NCI-H1105 treated with DMSO at 0.1 percent for 48 hours (cell line): Measurements from ENCODE around the gene MTG1.
"Not testable (repeated sequence)": the region's sequence is repeated elsewhere in the genome, so short reads cannot be mapped to it uniquely, and the experiment has no call there.

Experiments used
- DNase-seq: peaks from one replicate; lab custom pipeline; 2025; lab: John Stamatoyannopoulos, UW

Gene MTG1

DNA sequence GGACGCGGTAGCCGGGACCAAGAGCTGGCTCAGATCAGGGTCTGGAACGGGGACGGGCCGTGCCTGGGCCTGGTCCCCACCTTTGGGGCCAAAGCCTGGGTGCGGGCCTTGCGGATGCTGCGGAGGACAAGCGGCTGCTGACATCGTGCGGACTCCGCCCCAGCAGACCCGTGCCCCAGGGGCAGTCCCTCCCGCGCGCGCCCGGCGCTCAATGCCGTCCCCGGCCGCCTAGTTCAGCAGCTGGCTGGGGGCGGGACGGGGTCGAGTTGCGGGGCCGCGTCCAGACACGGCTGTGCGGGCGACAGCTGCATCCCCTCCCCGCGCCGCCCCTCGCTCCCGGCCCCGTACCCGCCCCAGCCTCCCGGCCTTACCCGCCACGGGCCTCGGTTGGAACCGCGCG lies 30.1 kb downstream of the MTG1 start:
- DNase-seq: not testable (repeated sequence)

- DNase-seq: not testable (repeated sequence)
Observed at GRCh38 chr10:133424601-133425000, 30.6 kb downstream of the MTG1 start, which contains the start of gene SPRN. Gene SPRN (minus strand): TSS chr10:133424625. CDS start chr10:133423681, 944 bp downstream.

DNA sequence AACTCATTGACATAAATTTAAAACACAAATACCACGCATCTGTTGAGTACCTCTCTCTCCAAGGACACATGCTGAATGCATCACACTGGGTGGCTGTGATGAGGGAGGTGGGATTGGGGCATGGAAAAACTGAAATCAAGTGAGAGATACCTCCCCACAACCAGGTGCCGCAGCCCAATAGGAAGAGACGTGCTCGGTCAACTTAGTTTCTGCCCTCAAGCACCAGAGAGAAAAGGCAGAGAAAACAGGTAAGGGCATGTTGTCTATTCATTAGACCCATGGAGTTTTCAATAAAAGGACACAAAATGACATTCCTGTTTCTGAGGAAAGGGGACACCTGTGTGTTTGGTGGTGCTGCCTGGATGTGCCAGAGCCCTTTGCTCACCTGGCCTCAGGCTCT lies 35.6 kb downstream of the MTG1 start:
- not testable (repeated sequence) for DNase-seq

GRCh38 chr10:133431888-133432613 lies 38.1 kb downstream of the MTG1 start:
- DNase-seq: not testable (repeated sequence)

DNA sequence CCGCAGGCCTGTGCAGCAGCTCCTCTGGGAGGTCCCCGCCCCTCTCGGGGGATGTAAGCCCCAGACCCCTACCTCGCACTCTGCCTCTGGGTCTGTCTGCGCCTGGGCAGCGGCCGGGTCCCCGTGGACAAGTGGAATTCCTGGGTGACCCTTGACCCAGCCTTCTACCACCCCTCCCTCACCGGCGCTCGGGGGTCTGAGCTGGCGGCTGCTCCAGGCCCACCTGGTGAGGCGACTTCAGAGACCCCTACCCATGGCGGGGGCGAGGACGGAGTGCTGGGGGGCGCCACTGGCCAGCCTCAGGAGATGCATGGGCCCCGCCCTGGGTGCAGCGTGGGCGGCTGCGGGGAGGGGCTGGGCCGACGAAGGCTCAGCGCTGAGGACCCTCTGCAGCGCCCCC lies 38.8 kb downstream of the MTG1 start:
- not testable (repeated sequence) for DNase-seq

- DNase-seq: no peak
Observed at GRCh38 chr10:133438711-133439273, 44.8 kb downstream of the MTG1 start.

- DNase-seq: no peak
Observed at GRCh38 chr10:133439517-133440461, 45.8 kb downstream of the MTG1 start.

GRCh38 chr10:133440633-133441285 lies 46.8 kb downstream of the MTG1 start:
- DNase-seq: no peak

GRCh38 chr10:133441356-133441755 lies 47.4 kb downstream of the MTG1 start:
- DNase-seq: not testable (repeated sequence)

DNA sequence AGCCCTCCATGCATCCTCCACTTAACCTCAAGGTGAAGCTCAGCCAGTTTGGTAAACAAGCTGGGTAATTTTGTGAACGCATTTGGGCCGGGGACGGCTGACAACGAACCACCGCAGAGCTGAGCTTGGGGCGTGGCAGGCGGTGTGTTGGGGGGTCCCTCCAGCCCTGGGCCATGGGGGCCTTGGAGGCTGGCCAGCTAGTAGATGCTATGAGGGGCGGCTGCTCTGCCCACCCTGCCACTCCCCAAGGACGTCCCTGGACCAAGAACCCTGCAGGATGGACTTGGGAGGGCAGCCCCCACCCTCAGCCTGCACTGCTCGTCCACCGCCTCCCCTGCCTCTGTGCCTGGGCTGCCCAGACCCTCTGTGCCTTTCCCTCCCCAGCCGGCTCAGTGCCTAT lies 47.8 kb downstream of the MTG1 start:
- no peak for DNase-seq

- DNase-seq: no peak
Observed at GRCh38 chr10:133442191-133442966, 48.4 kb downstream of the MTG1 start.

DNA sequence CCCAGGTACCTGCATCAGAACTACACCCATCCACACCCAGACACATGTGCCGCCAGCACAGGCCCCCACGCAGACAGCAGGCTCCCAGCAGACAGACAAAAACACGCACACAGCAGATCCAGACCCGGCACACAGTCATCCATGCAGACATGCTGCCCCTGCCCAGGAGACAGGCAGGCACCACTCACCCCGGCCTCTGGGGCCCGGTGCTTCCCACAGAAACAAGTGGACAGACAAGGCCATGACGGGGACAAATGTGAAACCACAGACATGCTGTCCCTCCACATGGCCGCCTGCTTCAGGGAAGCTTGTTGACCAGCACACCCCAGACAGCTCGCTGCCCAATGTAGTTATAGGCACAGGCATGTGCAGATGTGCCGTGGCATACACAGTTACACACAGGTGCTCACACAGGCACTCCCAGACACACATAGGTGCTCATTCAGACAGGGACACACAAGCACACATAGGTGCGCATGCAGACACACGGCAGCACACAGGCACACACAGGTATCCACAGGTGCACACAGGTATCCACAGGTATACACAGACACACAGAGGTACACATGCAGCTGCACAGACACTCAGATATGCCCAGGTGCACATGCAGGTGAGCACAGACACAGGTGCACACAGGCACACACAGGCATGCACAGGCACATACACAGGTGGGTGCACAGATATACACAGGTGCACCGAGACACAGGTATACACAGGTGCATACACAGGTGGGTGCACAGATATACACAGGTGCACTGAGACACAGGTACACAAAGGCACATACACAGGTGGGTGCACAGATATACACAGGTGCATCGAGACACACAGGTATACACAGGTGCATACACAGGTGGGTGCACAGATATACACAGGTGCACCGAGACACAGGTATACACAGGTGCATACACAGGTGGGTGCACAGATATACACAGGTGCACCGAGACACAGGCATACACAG lies 49.3 kb downstream of the MTG1 start:
- DNase-seq: no peak

DNA sequence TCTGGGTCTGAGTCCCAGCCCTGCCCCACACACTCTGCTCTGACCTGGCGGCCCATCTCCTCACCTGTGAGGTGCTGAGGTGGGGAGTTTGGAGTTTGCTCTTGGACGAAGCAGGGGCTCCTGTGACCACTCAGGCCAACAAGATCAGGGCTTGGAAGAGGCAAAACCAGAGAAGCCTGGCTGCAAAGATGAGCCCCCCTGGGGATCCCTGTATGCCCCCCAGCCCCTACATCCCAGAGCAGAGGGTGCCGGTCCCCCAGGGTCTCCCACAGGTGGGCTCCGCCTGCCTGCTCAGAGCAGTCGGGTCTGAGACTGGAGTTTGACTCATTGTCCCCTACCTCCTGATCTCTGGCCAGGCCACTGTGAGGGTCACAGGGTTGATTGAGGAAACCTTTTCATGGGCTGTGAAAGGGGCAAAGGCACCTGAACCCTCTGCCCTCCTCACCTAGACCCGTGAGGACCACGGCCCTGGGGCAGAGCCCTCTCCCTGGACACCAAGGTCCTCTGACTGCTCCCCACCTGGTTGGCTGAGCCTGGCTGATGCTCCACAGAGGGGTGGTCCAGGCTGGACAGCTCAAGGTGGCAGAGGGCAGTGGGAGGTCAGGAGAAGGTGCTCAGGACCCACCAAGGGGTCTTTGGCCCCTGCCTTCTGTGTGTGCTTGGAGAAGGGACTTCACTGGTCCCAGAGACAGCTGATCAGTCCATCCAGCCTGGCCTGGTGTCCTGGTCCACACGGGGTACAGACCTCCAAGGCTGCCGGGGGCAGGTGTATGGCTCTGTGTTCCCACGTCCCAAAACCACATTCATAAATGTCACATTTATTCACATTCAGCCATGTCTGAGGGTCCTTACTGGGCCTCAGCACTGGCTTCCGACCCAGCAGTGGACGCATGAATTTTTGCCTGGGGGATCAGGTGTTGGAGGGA lies 50.6 kb downstream of the MTG1 start:
- no peak for DNase-seq

DNA sequence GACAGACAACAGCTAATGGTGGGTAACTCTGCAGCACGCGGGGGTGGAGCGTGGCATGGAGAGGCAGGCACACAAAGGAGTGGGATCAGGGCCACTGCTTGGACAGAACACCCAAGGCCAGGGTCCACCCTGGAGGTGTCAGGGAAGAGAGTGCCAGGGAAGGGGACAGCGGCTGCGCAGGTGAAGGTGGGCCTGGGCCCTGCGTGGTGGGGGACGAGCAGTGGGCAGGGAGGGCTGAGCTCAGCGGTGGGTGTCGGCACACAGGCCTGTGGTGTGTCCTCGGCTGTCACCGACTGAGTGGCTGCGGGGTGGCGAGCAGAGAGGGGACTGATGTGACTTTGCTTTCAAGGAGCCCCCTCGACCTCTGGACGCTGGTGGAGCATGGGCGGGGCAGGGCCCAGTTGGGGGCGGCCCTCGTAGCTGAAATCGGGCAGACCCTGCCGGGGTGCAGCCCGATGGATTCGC lies 51.3 kb downstream of the MTG1 start:
- DNase-seq: no peak

- DNase-seq: no peak
Observed at GRCh38 chr10:133445751-133446708, 52.1 kb downstream of the MTG1 start.

- DNase-seq: no peak
Observed at GRCh38 chr10:133446979-133447378, 53.0 kb downstream of the MTG1 start.

DNA sequence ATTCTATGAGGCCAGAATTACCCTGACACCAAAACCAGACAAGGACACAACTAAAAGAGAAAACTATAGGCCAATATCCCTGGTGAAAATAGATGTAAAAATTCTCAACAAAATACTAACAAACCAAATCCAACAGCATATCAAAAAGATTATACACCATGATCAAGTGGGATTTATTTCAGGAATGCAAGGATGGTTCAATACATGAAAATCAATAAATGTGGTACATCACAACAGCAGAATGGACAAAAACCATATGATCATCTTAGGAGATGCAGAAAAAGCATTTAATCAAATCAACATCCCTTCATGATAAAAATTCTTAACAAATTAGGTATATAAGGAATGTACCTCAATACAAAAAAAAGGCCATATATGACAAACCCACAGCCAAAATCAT lies 54.2 kb downstream of the MTG1 start:
- no peak for DNase-seq

DNA sequence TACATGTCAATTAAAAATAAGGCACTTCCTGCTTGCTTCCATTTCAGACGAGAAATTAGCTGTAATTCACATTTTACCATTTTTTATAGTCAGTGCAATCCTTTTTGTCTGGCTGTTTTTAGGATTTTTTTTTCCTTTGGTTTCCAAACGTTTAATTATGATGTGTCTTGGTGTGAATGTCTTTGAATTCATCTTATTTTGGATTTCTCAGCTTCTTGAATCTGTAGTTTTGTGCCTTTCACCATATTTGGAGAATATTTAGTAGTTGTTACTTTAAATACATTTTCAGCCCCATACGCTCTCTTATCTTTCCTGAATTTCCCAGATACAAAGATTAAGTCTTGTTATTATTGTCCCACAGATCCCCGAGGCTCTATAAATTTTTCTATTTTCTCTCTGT lies 57.4 kb downstream of the MTG1 start:
- no peak for DNase-seq
